CD4-positive, alpha-beta memory T cell (primary cell): ENCODE measurements around the gene CAMTA1. TPM values are rescaled to one million over a fixed set of nuclear protein-coding genes. Genes with fewer than 3 reads are reported as not detected.
"Not testable (repeated sequence)": the region's sequence is repeated elsewhere in the genome, so short reads cannot be mapped to it uniquely, and the experiment has no call there.

Experiments used
- CTCF ChIA-PET: fragments of 350-600 bp; sonication (Branson Sonifier 250); formaldehyde crosslinking; loops from one replicate; lab custom pipeline; 2021; ENCODE audit warnings: inconsistent platforms; ENCODE audit not compliant: partially characterized antibody; lab: Charles Lee
- POLR2A ChIA-PET: fragments of 350-600 bp; sonication (Branson Sonifier 250); formaldehyde crosslinking; loops from one replicate; lab custom pipeline; 2021; ENCODE audit not compliant: partially characterized antibody; lab: Charles Lee
- DNase-seq, 5 donors: peaks; one replicate each; pipeline versions ENCODE4 v3.0.0 to v3.0.0-alpha.2; 2020 to 2022; ENCODE audit warnings: mixed read lengths in 1 of 5
- H3K27ac ChIP-seq: one replicate; pipeline ENCODE4 v1.7.0; 2013; ENCODE audit warnings: low read depth, low read length
- H3K27me3 ChIP-seq: 2 replicates; pipeline ENCODE4 v1.7.0; 2013; ENCODE audit warnings: mild to moderate bottlenecking, low read length, moderate library complexity; ENCODE audit not compliant: insufficient read depth
- H3K36me3 ChIP-seq: 2 replicates; pipeline ENCODE4 v1.7.0; 2013; ENCODE audit warnings: mild to moderate bottlenecking, low read length, moderate library complexity; ENCODE audit not compliant: insufficient read depth
- H3K4me1 ChIP-seq: 2 replicates; pipeline ENCODE4 v1.7.0; 2013; ENCODE audit warnings: mild to moderate bottlenecking, low read length, moderate library complexity; ENCODE audit not compliant: insufficient read depth
- H3K4me3 ChIP-seq, 2 donors: one replicate each; pipeline ENCODE4 v1.7.0; 2013; ENCODE audit warnings: low read length in 2 of 2, mild to moderate bottlenecking in 1 of 2
- H3K9me3 ChIP-seq, 2 donors: one replicate each; pipeline ENCODE4 v1.7.0; 2013; ENCODE audit warnings: low read length in 2 of 2, control low read depth in 1 of 2; ENCODE audit not compliant: control insufficient read depth in 1 of 2
- H3K27ac Mint-ChIP-seq, 7 donors: one replicate each; pipeline ENCODE4 v1.8.0; 2020 to 2021; ENCODE audit warnings: mixed read lengths in 7 of 7, mild to moderate bottlenecking in 6 of 7, inconsistent platforms in 3 of 7, moderate library complexity in 3 of 7
- H3K27me3 Mint-ChIP-seq, 2 donors: one replicate each; pipeline ENCODE4 v1.8.0; 2020 to 2021; ENCODE audit warnings: mixed read lengths in 2 of 2
- H3K36me3 Mint-ChIP-seq, 2 donors: one replicate each; pipeline ENCODE4 v1.8.0; 2020 to 2021; ENCODE audit warnings: mixed read lengths in 2 of 2, inconsistent platforms in 1 of 2, mild to moderate bottlenecking in 1 of 2
- H3K4me1 Mint-ChIP-seq, 4 donors: one replicate each; pipeline ENCODE4 v1.8.0; 2020 to 2021; ENCODE audit warnings: mixed read lengths in 4 of 4, mild to moderate bottlenecking in 1 of 4
- H3K4me3 Mint-ChIP-seq, 8 donors: one replicate each; pipeline ENCODE4 v1.8.0; 2020 to 2021; ENCODE audit warnings: mixed read lengths in 8 of 8, mild to moderate bottlenecking in 7 of 8, moderate library complexity in 6 of 8, inconsistent platforms in 3 of 8
- H3K9me3 Mint-ChIP-seq, 8 donors: one replicate each; pipeline ENCODE4 v1.8.0; 2020 to 2021; ENCODE audit warnings: mixed read lengths in 8 of 8, mild to moderate bottlenecking in 5 of 8, inconsistent platforms in 3 of 8, moderate library complexity in 1 of 8
- intact Hi-C: fragments of 100-400 bp; cut with micrococcal nuclease; formaldehyde crosslinking; loops from one replicate; pipeline ENCODE4 v1.15.1; 2023
- polyA plus RNA-seq, 2 donors: library from polyadenylated mRNA; unstranded; fragments of 300-500 nt; fragmentation: Illumina TruSeq; gene quantifications; one replicate each; pipeline ENCODE4 v1.2.3, GENCODE V29; 2021
- total RNA-seq, 2 experiments: library from RNA; stranded (reverse); gene quantifications; one replicate each; pipeline ENCODE4 v1.2.3, GENCODE V29; 2021

The CAMTA1 gene
- total and polyA plus RNA-seq, 4 experiments from 2014 or later = 39.1 to 118 (median 59.9) TPM

DNA sequence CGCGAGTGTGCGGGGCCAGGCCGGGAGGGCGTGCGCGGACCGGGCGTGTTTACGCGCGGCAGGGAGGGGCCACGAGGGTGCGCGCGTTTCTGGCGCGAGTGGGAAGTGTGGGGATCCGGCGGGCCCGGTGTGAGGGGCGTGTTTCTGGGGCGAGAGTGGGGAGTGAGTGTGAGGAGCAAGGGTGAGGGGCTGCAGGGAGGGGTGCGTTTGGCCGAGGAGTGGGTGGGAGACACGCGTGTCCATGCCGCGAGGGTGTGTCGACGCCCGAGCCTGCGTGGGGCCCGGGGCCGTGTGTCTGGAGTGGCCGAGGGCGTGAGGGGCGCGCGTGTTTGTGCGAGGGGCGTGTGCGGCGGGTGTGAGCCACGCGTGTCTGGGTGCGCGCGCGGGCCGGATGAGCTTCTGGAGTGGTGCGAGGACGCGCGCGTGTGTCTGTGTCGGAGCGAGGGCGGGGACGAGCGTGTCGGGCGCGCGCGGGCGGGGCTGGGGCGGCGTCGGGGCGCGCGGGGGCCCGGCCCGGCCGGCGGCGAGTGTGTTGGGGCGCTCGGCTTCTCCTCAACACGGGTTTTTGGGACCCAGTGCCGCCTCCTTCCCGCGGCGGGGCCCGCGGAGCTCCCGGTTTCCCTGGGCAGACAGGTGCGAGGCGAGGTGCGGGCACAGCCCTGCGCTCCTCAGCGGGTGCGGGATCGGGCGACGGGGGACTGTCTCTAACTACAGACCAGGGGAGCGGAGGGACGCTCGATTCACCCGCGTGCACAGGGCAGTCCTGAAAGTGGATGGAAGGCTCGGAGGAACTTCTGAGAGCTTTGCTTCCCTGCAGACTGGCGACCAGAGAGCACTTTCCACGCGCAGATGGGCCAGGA is 920.0 kb downstream of the CAMTA1 start:
- Histone ChIP-seq H3K27me3 (peaks cover 13% of the 10 kb centered on the region), H3K36me3 (no peaks in the 10 kb centered on the region), H3K27ac (no peak overlapping the region), H3K9me3 (no peaks in the 10 kb centered on the region), H3K4me3 (peak overlapping the region in 1 of 2 donors; percentile 54), H3K4me1 (peaks cover 8% of the 10 kb centered on the region)
- DNase-seq = peak; percentile 50 to 68 (median 63)
- no peaks in the 10 kb centered on the region for H3K36me3 Mint-ChIP-seq
- intact Hi-C loops = loop anchor here (2.0 kb wide), 1 partner anchor 48 kb away; no protein-coding TSS in a partner anchor
- H3K4me1 Mint-ChIP-seq = peaks cover 5 to 30% (median 15%) of the 10 kb centered on the region in 4 donors
- ChIA-PET POLR2A (interaction anchor here (0.6 to 2.5 kb wide), 10 partner anchors 10 to 66 kb away, joined by 3 to 22 read pairs (median 8); partner anchors contain the start of gene VAMP3), CTCF (interaction anchor here (0.6 to 2.3 kb wide), 3 partner anchors 35 to 157 kb away, joined by 3 to 12 read pairs (median 5); no protein-coding TSS in a partner anchor)
- H3K4me3 Mint-ChIP-seq = peak overlapping the region; percentile 77 to 90 (median 89)
- H3K9me3 Mint-ChIP-seq = peaks cover 0 to 1% (median 0%) of the 10 kb centered on the region in 8 donors
- peaks cover 16 to 37% of the 10 kb centered on the region in 2 donors for H3K27me3 Mint-ChIP-seq
- H3K27ac Mint-ChIP-seq = peak overlapping the region; percentile 86 to 94 (median 91)

- Histone ChIP-seq H3K4me3 (no peak overlapping the region), H3K27ac (no peak overlapping the region), H3K36me3 (no peaks in the 10 kb centered on the region), H3K4me1 (peaks cover 8% of the 10 kb centered on the region), H3K27me3 (peaks cover 13% of the 10 kb centered on the region), H3K9me3 (no peaks in the 10 kb centered on the region)
- CTCF ChIA-PET = interaction anchor here (0.6 to 2.3 kb wide), 2 partner anchors 47 to 157 kb away, joined by 3 to 12 read pairs; no protein-coding TSS in a partner anchor
- Mint-ChIP-seq H3K9me3 (peaks cover 0 to 1% (median 0%) of the 10 kb centered on the region in 8 donors), H3K4me3 (peak overlapping the region; percentile 76 to 90 (median 86)), H3K36me3 (no peaks in the 10 kb centered on the region), H3K27ac (peak overlapping the region; percentile 27 to 91 (median 86)), H3K4me1 (peaks cover 5 to 25% (median 14%) of the 10 kb centered on the region in 4 donors), H3K27me3 (peaks cover 16 to 41% of the 10 kb centered on the region in 2 donors)
- intact Hi-C loops = loop anchor here (2.0 kb wide), 1 partner anchor 47 kb away; no protein-coding TSS in a partner anchor
- DNase-seq = peak in 1 of 5 donors; percentile 17
- POLR2A ChIA-PET = interaction anchor here (0.6 to 2.5 kb wide), 7 partner anchors 24 to 46 kb away, joined by 3 to 22 read pairs (median 10); no protein-coding TSS in a partner anchor
These were observed 920.6 kb downstream of the CAMTA1 start for GRCh38 chr1:7705908-7706216.

DNA sequence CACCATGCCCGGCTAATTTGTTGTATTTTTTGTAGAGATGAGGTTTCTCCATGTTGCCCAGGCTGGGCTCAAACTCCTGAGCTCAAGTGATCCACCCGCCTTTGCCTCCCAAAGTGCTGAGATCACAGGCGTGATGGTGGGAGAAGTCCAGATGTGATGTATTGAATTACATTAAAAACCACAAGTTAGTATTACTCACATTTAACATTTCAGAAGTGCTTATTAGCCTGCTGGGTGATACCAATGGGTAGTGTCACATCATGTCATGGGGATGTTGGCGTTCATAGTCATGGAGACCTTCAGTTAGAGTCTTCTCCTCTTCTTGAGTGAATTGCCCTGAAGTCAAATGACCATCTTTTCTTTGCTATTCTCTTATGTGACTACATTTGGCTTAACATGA is 922.3 kb downstream of the CAMTA1 start:
- Mint-ChIP-seq H3K4me3 (no peak overlapping the region), H3K9me3 (peaks cover 0 to 1% (median 0%) of the 10 kb centered on the region in 8 donors), H3K36me3 (no peaks in the 10 kb centered on the region), H3K4me1 (peaks cover 5 to 19% (median 13%) of the 10 kb centered on the region in 4 donors), H3K27me3 (peaks cover 16 to 45% of the 10 kb centered on the region in 2 donors), H3K27ac (no peak overlapping the region)
- intact Hi-C loops = no loop called here
- no peak for DNase-seq
- Histone ChIP-seq H3K36me3 (no peaks in the 10 kb centered on the region), H3K4me1 (peaks cover 8% of the 10 kb centered on the region), H3K9me3 (no peaks in the 10 kb centered on the region), H3K27ac (no peak overlapping the region), H3K27me3 (peaks cover 13% of the 10 kb centered on the region), H3K4me3 (no peak overlapping the region)
- POLR2A ChIA-PET = no interaction called here
- CTCF ChIA-PET = interaction anchor here (1.4 kb wide), 1 partner anchor 38 kb away, joined by 7 read pairs; no protein-coding TSS in a partner anchor

GRCh38 chr1:7708065-7708464 is 922.8 kb downstream of the CAMTA1 start:
- CTCF ChIA-PET = interaction anchor here (1.0 to 2.5 kb wide), 2 partner anchors 39 to 44 kb away, joined by 3 to 9 read pairs; no protein-coding TSS in a partner anchor
- H3K4me3 ChIP-seq, H3K4me3 Mint-ChIP-seq, POLR2A ChIA-PET, H3K4me1 ChIP-seq, H3K27ac Mint-ChIP-seq, H3K27ac ChIP-seq, H3K36me3 Mint-ChIP-seq, DNase-seq, H3K9me3 ChIP-seq, H3K36me3 ChIP-seq, H3K9me3 Mint-ChIP-seq, intact Hi-C loops: not testable (repeated sequence)
- H3K27me3 Mint-ChIP-seq = peaks cover 16 to 47% of the 10 kb centered on the region in 2 donors
- peaks cover 2 to 14% (median 9%) of the 10 kb centered on the region in 4 donors for H3K4me1 Mint-ChIP-seq
- H3K27me3 ChIP-seq = peaks cover 13% of the 10 kb centered on the region

- no peak overlapping the region for H3K27ac ChIP-seq
- no peaks in the 10 kb centered on the region for H3K36me3 Mint-ChIP-seq
- intact Hi-C loops = no loop called here
- POLR2A ChIA-PET = no interaction called here
- H3K4me3 Mint-ChIP-seq = no peak overlapping the region
- H3K9me3 ChIP-seq = no peaks in the 10 kb centered on the region
- peaks cover 9% of the 10 kb centered on the region for H3K27me3 ChIP-seq
- peak overlapping the region in 1 of 7 donors; percentile 25 for H3K27ac Mint-ChIP-seq
- H3K36me3 ChIP-seq = no peaks in the 10 kb centered on the region
- H3K27me3 Mint-ChIP-seq = peaks cover 13 to 50% of the 10 kb centered on the region in 2 donors
- H3K4me1 ChIP-seq = peaks cover 4% of the 10 kb centered on the region
- H3K4me3 ChIP-seq = no peak overlapping the region
- DNase-seq = no peak
- peaks cover 0 to 1% (median 0%) of the 10 kb centered on the region in 8 donors for H3K9me3 Mint-ChIP-seq
- CTCF ChIA-PET = interaction anchor here (1.1 kb wide), 1 partner anchor 42 kb away, joined by 4 read pairs; no protein-coding TSS in a partner anchor
- peaks cover under 1 to 8% (median 4%) of the 10 kb centered on the region in 4 donors for H3K4me1 Mint-ChIP-seq
These were observed 925.6 kb downstream of the CAMTA1 start for GRCh38 chr1:7710859-7711258.

DNA sequence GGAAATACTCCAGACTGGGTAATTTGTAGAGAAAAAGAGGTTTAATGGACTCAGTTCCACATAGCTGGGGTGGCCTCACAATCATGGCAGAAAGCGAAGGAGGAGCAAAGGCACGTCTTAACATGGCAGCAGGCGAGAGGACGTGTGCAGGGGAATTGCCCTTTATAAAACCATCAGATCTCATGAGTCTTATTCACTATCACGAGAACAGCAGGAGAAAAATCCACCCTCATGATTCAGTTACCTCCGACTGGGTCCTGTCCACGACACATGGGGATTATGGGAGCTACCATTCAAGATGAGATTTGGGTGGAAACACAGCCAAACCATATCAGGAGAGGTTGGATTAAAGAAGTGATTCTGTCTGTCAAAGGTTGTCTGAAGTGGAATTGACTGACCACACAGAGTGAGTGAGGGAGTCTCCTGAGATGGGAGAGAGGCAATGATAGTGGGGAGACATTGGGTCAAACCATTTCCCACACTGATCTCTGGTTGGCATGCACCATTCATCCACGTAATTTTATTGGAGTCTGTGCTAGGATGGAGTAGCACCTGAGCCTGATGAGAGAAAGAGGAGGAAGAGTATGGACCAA is 927.6 kb downstream of the CAMTA1 start:
- Mint-ChIP-seq H3K4me3 (no peak overlapping the region), H3K27me3 (peaks cover 8 to 34% of the 10 kb centered on the region in 2 donors), H3K9me3 (peaks cover 0 to 1% (median 0%) of the 10 kb centered on the region in 8 donors), H3K4me1 (peaks cover 0 to 4% (median 0%) of the 10 kb centered on the region in 4 donors), H3K36me3 (no peaks in the 10 kb centered on the region), H3K27ac (no peak overlapping the region)
- POLR2A ChIA-PET = no interaction called here
- no peak for DNase-seq
- Histone ChIP-seq H3K27ac (no peak overlapping the region), H3K4me3 (no peak overlapping the region), H3K4me1 (no peaks in the 10 kb centered on the region), H3K9me3 (no peaks in the 10 kb centered on the region), H3K27me3 (no peaks in the 10 kb centered on the region), H3K36me3 (no peaks in the 10 kb centered on the region)
- intact Hi-C loops = no loop called here
- CTCF ChIA-PET = no interaction called here
